ENCODE measurements around the gene CD6.

Gene CD6

DNA sequence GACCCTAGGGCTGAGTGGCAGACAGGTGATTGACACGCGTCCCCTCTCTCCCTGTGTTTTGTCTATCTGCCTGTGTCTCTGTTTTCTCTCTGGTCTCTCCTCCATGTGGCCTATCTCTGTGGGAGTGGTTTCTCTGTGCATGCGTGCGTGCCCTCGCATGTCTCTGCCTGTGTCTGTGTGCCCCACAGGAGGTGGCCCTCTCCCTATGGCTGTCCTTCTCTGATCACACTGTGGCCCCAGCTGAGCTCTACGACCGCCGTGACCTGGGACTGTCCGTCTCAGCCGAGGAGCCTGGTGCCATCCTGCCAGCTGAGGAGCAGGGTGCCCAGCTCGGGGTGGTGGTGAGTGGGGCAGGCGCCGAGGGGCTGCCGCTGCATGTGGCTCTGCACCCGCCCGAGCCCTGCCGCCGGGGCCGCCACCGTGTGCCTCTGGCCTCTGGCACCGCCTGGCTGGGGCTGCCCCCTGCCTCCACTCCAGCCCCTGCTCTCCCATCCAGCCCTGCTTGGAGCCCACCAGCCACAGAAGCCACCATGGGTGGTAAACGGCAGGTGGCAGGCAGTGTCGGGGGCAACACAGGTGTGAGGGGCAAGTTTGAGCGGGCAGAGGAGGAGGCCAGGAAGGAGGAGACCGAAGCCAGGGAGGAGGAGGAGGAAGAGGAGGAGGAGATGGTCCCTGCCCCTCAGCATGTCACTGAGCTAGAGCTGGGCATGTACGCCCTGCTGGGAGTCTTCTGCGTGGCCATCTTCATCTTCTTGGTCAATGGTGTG lies 35.6 kb upstream of the CD6 start:
- no peak for DNase-seq

DNA sequence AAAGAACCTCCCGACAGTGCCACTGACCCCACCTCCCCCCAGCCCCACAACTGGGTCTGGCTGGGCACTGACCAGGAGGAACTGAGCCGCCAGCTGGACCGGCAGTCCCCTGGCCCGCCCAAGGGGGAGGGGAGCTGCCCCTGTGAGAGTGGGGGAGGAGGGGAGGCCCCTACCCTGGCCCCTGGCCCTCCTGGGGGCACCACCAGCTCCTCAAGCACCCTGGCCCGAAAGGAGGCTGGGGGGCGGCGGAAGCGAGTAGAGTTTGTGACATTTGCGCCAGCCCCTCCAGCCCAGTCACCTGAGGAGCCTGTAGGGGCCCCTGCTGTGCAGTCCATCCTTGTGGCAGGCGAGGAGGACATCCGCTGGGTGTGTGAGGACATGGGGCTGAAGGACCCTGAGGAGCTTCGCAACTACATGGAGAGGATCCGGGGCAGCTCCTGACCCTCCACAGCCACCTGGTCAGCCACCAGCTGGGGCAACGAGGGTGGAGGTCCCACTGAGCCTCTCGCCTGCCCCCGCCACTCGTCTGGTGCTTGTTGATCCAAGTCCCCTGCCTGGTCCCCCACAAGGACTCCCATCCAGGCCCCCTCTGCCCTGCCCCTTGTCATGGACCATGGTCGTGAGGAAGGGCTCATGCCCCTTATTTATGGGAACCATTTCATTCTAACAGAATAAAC lies 34.9 kb upstream of the CD6 start:
- DNase-seq: no peak

DNA sequence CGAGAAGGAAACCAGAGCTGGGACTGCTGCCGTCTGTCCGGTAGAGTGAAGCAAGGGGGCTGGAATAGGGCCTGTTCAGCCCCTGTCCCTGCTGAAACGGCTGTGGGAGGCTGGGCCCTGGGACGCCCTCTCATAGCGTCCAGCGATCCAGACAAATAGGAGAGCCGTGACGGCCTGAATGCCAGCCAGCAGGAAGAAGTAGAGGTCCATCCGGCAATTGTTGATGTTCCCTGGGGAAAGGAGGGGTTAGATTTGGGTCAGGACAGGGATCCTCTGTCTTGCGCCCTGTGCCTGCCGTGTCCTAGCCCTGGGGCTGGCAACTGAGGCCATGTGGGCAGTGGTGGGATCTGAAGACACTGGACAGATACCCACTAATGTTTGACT lies 34.3 kb upstream of the CD6 start:
- no peak for DNase-seq

DNA sequence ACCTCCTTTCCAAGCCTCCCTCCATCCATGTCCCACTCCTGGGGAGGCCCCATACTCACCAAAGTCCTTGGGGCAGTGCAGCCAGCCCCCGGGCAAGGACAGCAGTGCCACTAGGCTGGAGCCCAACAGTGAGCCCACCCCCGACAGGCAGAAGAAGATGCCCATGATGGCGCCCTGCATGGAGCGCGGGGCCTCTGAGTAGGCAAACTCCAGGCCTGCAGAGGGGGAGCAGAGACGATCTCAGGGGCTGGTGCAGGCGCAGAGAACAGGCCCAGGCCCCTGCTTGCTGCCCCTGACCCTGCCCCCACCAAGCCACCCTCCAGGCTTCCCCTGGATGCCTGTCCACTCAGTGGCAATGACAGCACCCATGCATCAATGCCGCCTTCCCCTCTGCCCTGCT lies 33.7 kb upstream of the CD6 start:
- no peak for DNase-seq

DNA sequence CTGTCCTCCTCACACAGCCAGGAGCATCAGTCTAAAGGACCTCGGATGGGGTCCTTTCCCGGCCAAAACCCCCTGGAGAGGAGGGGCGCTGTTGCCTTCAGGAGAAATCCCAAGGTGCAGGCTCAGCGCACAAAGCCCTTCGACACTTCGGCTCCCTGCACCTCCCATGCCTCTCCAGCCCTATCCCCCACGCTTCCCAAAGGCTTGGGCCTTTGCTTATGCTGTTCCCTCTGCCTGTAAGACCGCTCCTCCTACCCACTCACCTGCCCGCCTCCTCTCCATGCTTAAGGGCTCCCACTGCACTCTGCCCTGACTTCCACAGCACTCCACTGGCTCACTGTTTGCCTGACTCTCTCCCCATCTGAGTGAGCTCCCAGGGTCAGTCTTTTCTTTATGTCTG lies 33.0 kb upstream of the CD6 start:
- DNase-seq: no peak

DNA sequence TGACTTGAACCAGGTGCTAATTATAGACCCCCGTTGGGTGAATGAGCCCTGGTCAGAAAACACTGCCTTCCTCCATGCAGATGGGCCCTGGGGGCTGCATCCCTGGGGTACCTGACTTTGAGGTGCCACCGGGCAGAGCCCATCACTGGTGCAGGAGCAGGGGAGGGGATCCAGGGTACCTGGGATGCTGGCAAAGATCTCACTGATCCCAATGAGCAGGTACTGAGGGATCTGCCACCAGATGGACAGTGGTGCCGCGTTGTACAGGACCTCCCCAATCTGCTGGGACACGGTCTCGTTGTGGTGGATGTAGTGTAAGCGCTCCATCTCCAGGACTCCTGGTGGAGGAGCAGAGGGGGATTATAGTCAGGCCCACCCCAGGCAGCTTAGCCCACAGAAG lies 32.2 kb upstream of the CD6 start:
- no peak for DNase-seq

DNA sequence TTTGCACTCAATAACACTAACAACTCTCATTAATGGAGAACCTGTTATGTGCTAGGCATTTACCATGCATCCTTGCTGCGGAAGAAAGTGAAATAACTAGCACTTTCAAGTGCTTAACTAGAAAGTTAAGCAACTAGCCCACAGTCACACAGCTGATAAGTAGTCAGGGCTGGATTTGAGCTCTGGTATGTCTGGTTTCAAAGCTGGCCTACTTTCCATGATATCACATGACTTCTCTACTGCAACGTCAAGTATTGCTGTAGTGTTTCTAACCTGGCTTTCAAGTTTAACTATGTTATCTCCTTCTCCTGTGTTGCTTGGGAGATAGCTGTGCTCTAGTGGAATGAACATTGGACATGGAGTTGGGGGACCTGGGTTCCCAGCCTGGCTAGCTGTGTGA lies 31.6 kb upstream of the CD6 start:
- no peak for DNase-seq

DNA sequence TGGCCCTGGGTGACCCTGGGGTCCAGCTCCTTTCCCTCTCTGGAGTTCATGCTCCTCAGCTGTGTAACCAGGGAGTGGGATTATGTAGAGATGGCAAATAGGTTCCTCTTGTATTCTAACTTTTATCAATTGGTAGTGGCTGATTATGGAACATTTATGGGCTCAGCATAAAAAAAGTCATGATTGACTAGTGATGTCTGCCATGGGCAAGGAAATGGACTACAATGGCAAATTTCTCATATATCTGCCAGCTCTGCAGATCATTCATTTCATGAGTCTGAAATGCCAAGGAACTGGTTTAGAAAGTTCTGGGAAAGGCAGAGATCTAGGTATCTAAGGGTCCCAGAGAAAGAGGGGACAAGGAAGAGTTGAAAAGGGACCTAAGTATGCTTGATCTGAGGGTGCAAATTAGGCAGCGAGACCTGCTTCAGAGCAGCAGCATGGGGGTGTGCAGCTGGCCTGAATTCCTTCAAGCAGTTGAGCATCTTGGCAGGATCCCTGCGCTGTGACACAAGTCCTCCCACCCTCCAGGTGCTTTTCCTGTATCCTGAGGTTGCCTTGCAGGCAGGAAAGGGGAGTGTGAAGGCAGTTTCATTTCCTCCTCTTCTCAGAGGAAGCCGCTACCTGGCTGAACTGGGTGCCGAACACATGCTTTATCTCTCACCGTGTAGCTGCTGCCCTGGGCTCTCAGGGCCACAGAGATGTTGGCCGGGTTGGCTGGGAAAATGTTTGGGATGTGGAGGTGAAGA lies 29.9 kb upstream of the CD6 start:
- no peak for DNase-seq

DNA sequence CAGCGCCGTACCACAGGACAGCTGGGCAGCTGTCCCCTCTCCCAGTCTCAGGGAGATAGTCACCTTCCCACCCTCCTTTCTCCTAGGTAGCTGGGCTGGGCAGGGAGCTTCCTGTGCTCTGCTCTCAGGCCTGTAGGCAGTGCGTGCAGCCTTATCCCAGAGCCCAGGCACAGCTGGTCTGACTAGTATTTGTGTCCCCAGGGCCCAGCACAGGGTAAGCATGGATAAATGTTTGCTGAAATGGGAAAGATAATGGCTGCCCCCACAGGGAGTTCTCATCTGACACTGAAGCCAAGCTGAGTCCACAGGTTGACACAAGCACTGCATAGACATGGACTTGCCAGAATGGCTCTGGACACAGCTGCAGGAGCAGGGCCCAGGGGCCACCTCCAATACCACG lies 29.3 kb upstream of the CD6 start:
- DNase-seq: no peak

DNA sequence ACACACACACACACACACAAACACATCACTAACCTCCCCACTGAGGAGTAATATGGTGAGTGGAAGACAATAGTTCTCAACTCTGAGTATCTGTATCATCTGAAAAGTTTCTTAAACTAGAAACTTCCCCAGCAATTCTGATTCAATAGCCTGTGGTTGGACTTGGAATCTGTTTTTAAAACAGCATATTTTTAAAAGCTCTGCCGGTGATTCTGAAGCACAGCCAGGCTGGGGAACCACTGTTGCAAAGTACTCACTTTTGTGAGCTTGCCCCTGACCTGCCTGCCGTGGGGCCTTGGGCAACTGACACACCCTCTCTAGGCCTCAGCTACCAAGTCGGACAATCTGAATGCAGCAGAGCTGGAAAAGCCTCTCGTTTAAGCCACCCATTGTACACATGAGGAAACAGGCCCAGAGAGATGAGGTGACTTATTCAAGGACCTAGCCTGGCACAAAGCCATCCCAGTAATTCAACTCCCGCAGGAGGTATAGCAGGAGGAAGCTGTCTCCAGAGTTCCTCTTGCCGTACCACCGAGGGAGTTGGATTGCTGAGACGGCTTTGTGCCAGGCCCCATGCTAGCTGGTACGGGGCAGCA lies 28.4 kb upstream of the CD6 start:
- no peak for DNase-seq

DNA sequence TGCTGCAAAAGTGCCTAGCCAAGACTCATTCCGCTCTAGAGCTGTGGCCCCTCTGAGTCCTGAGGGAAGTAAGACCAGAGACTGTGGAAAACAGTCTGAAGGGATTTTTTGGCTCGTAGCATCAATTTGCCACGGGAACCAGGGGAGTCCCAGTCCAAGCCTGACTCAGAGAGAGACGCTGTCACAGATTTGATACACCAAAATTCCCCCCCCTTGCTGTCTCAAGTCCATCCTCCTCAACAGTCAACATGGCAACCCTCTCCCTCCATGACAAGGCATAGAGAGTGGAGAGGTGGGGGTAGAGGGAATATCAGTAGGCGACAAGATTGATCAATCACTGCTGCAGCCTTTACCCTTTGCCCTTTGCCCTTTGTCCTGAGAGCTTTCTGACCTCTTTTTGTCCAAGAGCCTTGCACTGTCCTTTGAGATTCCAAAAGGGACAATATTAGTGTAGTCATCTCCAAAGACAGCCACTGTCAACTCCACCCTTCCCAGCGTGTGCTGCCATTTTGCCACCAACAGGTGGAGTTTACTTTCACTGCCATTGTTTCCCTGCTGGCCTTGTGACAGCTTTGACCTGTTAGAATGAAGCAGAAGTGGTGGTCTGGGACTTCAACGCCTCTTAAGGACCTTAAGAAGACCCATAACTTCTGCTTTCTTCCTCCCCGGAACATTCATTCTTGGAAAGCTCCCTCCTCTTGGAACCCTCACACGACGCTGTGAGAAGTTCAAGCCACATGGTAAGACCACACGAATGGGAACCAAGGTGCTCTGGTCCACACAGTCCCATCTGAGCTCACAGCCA lies 26.8 kb upstream of the CD6 start:
- DNase-seq: no peak

DNA sequence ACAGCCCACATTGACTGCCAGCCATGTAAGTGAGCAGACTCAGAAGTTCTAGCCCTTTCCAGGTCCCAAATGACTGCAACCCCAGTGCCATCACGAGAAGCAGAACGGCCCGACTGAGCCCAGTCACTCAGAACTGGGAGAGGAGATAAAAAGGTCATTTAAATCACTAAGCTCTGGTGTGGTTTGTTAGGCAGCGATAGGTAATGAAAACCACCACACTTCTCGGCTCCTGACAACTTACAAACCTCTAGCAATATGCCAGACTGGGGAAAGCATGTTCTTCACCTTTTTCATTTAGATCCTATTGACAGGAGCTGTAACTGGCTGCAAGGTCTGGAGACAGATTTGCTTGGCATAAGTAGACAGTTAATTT lies 26.2 kb upstream of the CD6 start:
- no peak for DNase-seq

DNA sequence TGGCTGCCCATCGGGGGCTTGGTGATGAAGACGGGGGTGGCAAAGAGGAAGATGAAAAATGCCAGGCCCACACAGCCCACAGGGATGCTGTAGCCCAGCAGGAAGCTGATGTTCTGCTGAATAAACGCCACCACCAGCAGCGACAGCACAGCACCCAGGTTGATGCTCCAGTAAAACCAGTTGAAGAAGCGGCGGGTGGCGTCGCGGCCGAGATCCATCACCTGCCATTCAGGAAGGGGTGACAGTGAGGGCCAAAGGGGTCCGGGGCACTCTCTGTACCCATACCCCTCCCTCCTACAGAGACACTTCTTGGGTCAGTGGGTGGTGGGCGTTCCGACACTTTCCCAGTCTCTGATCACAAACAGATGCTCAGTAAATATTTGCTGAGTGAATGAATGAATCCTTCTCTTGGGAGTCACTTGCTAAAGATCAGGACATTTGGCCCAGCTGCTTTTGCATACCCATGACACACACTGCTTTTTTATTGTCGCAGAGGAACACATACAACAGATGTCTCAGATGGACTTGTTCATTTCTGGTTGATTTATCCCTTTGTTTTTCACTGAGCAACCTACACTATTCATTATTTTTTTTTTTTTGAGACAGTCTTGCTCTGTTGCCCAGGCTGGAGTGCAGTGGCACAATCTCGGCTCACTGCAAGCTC lies 24.7 kb upstream of the CD6 start:
- DNase-seq: no peak

DNA sequence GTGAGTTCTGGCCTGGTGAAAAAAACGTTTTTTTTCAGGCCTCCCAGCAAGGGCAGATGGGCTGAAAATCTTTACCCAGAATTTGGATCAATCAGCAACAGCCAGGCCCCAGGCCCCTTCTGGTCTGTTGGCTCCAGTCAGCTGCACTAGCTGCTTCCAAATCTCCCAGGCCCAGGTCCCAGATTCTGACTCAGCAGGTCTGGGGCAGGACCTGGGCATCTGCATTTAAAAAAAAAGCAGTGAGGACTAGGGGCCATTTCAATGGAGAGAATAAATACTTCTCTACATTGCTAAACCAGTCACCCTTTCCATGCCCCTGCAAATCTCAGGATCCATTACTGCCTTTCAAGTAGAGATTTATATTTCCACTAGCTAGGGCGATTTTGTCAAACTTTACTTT lies 23.8 kb upstream of the CD6 start:
- no peak for DNase-seq

DNA sequence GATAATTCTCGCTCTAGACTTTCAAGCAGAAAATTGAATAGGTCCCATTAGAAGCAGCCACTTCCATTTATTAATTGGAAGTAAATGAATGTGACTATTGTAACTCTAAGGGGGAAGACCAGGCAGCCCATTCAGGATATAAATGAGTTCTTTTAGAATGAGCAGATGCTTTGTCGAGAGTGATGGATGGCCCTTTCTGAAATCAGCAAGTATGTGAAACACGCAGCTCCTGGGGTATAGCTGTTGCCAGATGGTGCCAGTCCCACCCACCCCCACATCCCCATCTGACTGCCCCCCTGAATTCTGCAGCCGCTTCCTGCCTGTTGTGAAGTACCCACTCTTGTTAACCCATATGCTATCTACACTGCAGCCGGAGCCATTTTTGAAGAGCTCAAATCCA lies 23.2 kb upstream of the CD6 start:
- DNase-seq: no peak

DNA sequence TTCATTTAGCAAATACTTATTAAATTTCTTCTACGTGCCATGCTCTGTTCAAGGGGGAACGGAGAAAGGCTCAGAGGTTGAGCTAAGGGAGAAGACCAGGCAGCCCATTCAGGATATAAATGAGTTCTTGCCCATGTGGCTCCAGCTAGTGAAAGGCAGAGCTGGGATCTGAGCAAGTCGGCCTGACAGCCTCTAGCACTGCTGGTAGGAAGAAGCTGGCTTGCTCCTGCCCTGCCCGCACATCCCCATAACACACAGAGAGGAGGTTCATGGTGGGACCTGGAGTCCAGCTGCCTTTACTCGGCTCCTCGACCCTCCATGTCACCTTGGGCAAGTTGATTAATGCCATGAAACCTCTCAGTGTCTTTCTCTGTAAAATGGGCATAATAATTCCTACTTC lies 21.5 kb upstream of the CD6 start:
- DNase-seq: no peak

DNA sequence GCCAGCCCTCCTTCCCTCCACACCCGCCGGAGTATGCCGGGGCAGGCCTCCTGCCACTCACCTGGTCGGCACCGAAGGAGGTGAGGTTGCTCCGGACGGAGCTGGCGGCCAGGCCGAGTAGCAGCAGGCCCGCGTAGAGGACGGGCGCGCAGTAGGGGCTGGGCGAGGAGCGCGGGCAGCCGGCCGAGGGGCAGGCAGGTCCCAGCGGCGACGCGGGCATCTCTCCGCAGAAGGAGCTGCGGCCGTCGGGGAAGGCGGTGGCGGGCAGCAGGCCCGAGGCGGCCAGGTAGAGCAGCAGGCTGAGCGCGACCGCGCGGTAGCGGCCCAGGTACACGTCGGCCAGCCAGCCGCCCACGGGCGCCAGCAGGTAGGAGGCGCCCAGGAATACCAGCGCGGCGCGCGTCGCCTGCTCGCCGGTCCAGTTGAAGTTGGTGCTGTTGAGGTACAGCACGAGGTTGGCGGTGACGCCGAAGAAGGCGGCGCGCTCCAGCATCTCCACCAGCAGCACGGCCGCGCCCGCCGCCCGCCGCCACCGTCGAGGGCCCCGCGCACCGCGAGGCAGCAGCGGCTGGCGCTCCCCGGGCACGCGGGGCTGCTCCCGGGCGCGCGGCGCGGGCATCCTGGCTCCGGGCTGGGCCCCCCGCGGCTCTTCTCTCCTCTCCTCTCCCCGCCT lies 20.4 kb upstream of the CD6 start:
- DNase-seq: peak; percentile 20

DNA sequence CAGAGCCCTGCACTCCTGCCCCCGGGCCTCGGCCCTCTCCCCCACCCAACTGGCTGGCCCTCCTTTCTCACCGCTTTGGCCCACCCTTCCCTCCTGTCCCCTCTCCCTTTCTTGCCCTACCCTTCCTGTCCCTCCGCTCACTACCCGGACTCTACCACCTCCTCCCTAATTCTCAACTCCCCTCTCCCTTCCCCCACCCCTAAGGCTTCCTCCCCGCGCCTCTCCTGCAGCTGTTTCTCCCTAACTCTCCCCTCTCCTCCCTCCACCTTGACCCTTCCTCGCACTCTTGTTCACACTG lies 19.9 kb upstream of the CD6 start:
- DNase-seq: no peak

DNA sequence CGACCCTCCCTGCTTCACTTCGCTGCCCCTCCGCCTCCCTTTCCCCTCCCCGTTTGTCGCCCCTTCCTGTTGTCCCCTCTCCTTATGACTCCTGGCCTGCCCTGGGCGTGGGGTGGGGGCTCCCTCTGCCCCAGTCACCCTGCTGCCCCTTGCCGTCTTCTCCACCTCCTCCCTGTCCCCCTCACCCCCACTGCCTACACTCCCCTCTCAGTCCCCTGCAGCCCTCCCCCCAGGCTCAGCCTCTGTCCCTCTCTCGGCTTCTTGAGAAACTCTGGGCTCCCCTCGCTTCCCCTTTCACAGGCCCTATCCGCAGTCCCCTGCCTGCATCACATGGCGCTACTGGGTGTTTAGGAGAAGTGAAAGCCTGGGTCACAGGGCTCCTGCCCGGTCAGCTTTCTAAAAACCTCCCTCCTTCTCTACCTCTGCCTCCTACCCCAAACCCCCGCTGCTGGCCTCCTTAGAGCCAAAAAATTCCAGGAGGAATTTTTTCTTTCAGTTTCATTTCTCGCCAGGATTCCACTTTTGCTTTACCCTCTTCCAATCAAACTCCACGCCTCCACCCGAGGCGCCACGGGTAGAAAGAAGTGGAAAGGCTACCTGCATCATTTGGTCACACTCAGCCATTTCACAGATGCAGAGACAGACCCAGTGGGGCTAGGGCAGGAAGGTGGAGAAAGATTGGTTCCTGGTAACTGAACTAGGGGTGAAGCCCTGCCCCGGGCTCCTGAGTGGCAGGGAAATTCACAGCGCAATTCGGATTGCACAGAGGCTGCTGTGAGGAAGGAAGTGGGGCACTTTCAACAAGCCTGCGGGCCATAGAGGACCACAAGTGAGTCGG lies 19.4 kb upstream of the CD6 start, which contains the start of gene SLC15A3:
Gene SLC15A3, minus strand, starts transcription at position 273 of the 838 bp plus-strand sequence. CDS start 625 bp downstream, outside the sequence.
- peak; percentile 40 for DNase-seq

DNA sequence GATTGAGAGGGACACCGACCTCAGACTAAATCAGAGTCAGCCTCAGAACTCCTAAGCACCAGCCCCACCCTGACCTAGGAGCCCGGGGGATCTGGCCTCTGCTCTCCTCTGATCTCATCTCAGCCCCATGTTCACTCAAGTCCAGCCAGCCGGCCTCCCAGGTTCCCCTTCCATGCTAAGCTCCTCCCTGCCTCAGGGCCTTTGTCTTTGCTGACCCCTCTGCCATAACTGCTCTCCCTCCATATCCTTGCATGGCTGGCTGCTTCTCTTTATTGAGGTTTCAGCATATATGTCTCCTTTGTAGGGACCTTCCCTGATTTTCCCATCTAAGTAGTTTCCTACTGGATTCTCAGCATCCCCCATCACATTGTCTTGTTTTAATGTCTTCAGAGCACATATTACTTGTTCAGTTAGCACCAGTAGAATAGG lies 18.7 kb upstream of the CD6 start:
- no peak for DNase-seq

DNA sequence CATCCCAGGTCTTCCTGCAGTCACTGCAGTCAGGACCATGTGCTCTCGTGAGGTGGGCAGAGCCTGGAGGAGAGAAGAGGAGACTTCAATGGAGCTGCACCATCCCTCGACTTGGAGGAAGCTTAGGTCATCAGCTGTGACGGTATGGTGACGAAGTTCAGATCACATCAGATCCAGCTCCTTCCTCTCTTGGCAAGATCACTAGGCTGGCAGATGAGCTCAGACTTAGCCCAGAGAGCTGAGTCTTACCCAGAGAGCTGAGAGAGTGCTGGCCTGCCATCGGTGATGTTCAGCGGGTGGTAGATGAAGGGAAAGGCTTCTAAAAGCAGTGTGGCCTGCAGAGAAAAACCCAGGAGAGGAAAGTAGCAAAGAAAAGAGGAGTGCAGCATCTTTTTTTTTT lies 17.7 kb upstream of the CD6 start:
- DNase-seq: no peak

Measured in CD4-positive, alpha-beta T cell treated with Interleukin-12 subunit alpha and Interleukin-12 subunit beta, for 1 hour (primary cell).